Muscle layer of duodenum (tissue), 2 donors: ENCODE measurements around the gene APBA3.

ENCODE experiments used
- H3K27ac ChIP-seq: one replicate; pipeline ENCODE4 v1.7.0; 2013; ENCODE audit warnings: mild to moderate bottlenecking, low read length
- H3K27me3 ChIP-seq: one replicate; pipeline ENCODE4 v1.7.0; 2013; ENCODE audit warnings: low read depth, mild to moderate bottlenecking, control low read depth, low read length
- H3K36me3 ChIP-seq, 2 donors: one replicate each; pipeline ENCODE4 v1.7.0; 2013; ENCODE audit warnings: low read length in 2 of 2, control low read depth in 1 of 2, mild to moderate bottlenecking in 1 of 2; ENCODE audit not compliant: insufficient read depth in 2 of 2, control insufficient read depth in 1 of 2
- H3K4me1 ChIP-seq, 2 donors: one replicate each; pipeline ENCODE4 v1.7.0; 2013; ENCODE audit warnings: low read length in 2 of 2, mild to moderate bottlenecking in 2 of 2, control low read depth in 1 of 2, moderate library complexity in 1 of 2; ENCODE audit not compliant: insufficient read depth in 2 of 2, control insufficient read depth in 1 of 2
- H3K4me3 ChIP-seq, 2 donors: one replicate each; pipeline ENCODE4 v1.7.0; 2013; ENCODE audit warnings: low read length in 2 of 2, low read depth in 1 of 2, mild to moderate bottlenecking in 1 of 2
- H3K9me3 ChIP-seq, 2 donors: one replicate each; pipeline ENCODE4 v1.7.0; 2013; ENCODE audit warnings: low read length in 2 of 2, control low read depth in 1 of 2, mild to moderate bottlenecking in 1 of 2; ENCODE audit not compliant: control insufficient read depth in 1 of 2
- donor health status: healthy.

Gene APBA3

GRCh38 chr19:3737487-3738205 lies 23.8 kb downstream of the APBA3 start:
- Histone ChIP-seq H3K4me3 (no peak overlapping the region), H3K27ac (no peak overlapping the region), H3K4me1 (no peaks in the 10 kb centered on the region), H3K27me3 (no peaks in the 10 kb centered on the region), H3K9me3 (no peaks in the 10 kb centered on the region), H3K36me3 (no peaks in the 10 kb centered on the region)

GRCh38 chr19:3736106-3736724 lies 25.3 kb downstream of the APBA3 start:
- Histone ChIP-seq H3K27ac (no peak overlapping the region), H3K27me3 (no peaks in the 10 kb centered on the region), H3K4me3 (no peak overlapping the region), H3K9me3 (no peaks in the 10 kb centered on the region), H3K36me3 (no peaks in the 10 kb centered on the region), H3K4me1 (no peaks in the 10 kb centered on the region)

- Histone ChIP-seq H3K27me3 (no peaks in the 10 kb centered on the region), H3K36me3 (no peaks in the 10 kb centered on the region), H3K27ac (no peak overlapping the region), H3K4me1 (no peaks in the 10 kb centered on the region), H3K4me3 (no peak overlapping the region), H3K9me3 (peaks cover 0 to 1% of the 10 kb centered on the region in 2 donors)
Measured at GRCh38 chr19:3734310-3734600, 27.2 kb downstream of the APBA3 start.

- peaks cover 0 to 6% of the 10 kb centered on the region in 2 donors for H3K9me3 ChIP-seq
- no peak overlapping the region for H3K27ac ChIP-seq
- H3K4me3 ChIP-seq, result no peak overlapping the region
- H3K36me3 ChIP-seq, result no peaks in the 10 kb centered on the region
- H3K27me3 ChIP-seq, result no peaks in the 10 kb centered on the region
- no peaks in the 10 kb centered on the region for H3K4me1 ChIP-seq
Measured at GRCh38 chr19:3733549-3734309, 27.8 kb downstream of the APBA3 start.

GRCh38 chr19:3732108-3732507 lies 29.4 kb downstream of the APBA3 start:
- Histone ChIP-seq H3K4me1 (no peaks in the 10 kb centered on the region), H3K27me3 (no peaks in the 10 kb centered on the region), H3K4me3 (no peak overlapping the region), H3K9me3 (peaks cover 0 to 8% of the 10 kb centered on the region in 2 donors), H3K27ac (no peak overlapping the region), H3K36me3 (no peaks in the 10 kb centered on the region)

- Histone ChIP-seq H3K4me3 (no peak overlapping the region), H3K36me3 (no peaks in the 10 kb centered on the region), H3K9me3 (peaks cover 0 to 8% of the 10 kb centered on the region in 2 donors), H3K27ac (no peak overlapping the region), H3K27me3 (no peaks in the 10 kb centered on the region), H3K4me1 (no peaks in the 10 kb centered on the region)
Measured at GRCh38 chr19:3730457-3730958, 31.0 kb downstream of the APBA3 start.

GRCh38 chr19:3725640-3726310 lies 35.7 kb downstream of the APBA3 start:
- H3K36me3 ChIP-seq, result no peaks in the 10 kb centered on the region
- peaks cover 0 to 8% of the 10 kb centered on the region in 2 donors for H3K9me3 ChIP-seq
- H3K27ac ChIP-seq, result no peak overlapping the region
- H3K4me1 ChIP-seq, result peaks cover 0 to 16% of the 10 kb centered on the region in 2 donors
- H3K4me3 ChIP-seq, result no peak overlapping the region
- H3K27me3 ChIP-seq, result peaks cover 12% of the 10 kb centered on the region

GRCh38 chr19:3725121-3725520 lies 36.4 kb downstream of the APBA3 start:
- H3K36me3 ChIP-seq, result no peaks in the 10 kb centered on the region
- no peak overlapping the region for H3K27ac ChIP-seq
- H3K9me3 ChIP-seq, result peaks cover 0 to 8% of the 10 kb centered on the region in 2 donors
- H3K4me1 ChIP-seq, result peaks cover 0 to 16% of the 10 kb centered on the region in 2 donors
- H3K27me3 ChIP-seq, result peaks cover 12% of the 10 kb centered on the region
- no peak overlapping the region for H3K4me3 ChIP-seq

GRCh38 chr19:3723883-3724282 lies 37.6 kb downstream of the APBA3 start:
- Histone ChIP-seq H3K27me3 (peaks cover 17% of the 10 kb centered on the region), H3K4me3 (no peak overlapping the region), H3K4me1 (peaks cover 0 to 16% of the 10 kb centered on the region in 2 donors), H3K27ac (no peak overlapping the region), H3K36me3 (no peaks in the 10 kb centered on the region), H3K9me3 (peaks cover 0 to 3% of the 10 kb centered on the region in 2 donors)

- H3K36me3 ChIP-seq, result no peaks in the 10 kb centered on the region
- no peaks in the 10 kb centered on the region for H3K9me3 ChIP-seq
- no peak overlapping the region for H3K4me3 ChIP-seq
- H3K27me3 ChIP-seq, result peaks cover 17% of the 10 kb centered on the region
- peaks cover 0 to 16% of the 10 kb centered on the region in 2 donors for H3K4me1 ChIP-seq
- H3K27ac ChIP-seq, result no peak overlapping the region
Measured at GRCh38 chr19:3723110-3723488, 38.4 kb downstream of the APBA3 start.
